Measurements from ENCODE around the gene ARL5A.

- TF ChIP-seq CTCF (IDR thresholded peaks at IDR 0.05; ENCODE audit: low read depth, low read length) (no peak), POLR2A (IDR thresholded peaks at IDR 0.05; ENCODE audit: extremely low read depth, insufficient read length) (no peak)
Measured at GRCh38 chr2:151843691-151844061, 15.5 kb upstream of the ARL5A start.

Measured in NB4 (cell line).